Suppressor macrophage treated with lipopolysaccharide for 1 hour (primary cell): ENCODE measurements around the gene LIMS2.

Experiments
- DNase-seq, 3 donors: peaks; one replicate each; pipeline ENCODE4 v3.0.0-alpha.2; 2020 to 2022

LIMS2 gene

GRCh38 chr2:127673291-127674069, 1.9 kb downstream of the LIMS2 start:
- peak in 1 of 3 donors; percentile 43 for DNase-seq

GRCh38 chr2:127672341-127673224, 2.7 kb downstream of the LIMS2 start:
- peak in 1 of 3 donors; percentile 63 for DNase-seq

- peak in 1 of 3 donors; percentile 35 for DNase-seq
Measured at GRCh38 chr2:127671557-127672302, 3.6 kb downstream of the LIMS2 start.

GRCh38 chr2:127670957-127671290, 4.4 kb downstream of the LIMS2 start:
- DNase-seq: no peak

- DNase-seq: no peak
Measured at GRCh38 chr2:127670055-127670956, 5.0 kb downstream of the LIMS2 start.

GRCh38 chr2:127669056-127669455, 6.3 kb downstream of the LIMS2 start:
- DNase-seq: no peak

GRCh38 chr2:127665267-127665893, 9.9 kb downstream of the LIMS2 start:
- DNase-seq: no peak

GRCh38 chr2:127664895-127665225, 10.5 kb downstream of the LIMS2 start:
- no peak for DNase-seq

- peak in 1 of 3 donors; percentile 28 for DNase-seq
Measured at GRCh38 chr2:127664065-127664894, 11.1 kb downstream of the LIMS2 start.

GRCh38 chr2:127663566-127664064, 11.7 kb downstream of the LIMS2 start:
- no peak for DNase-seq

GRCh38 chr2:127662937-127663565, 12.3 kb downstream of the LIMS2 start:
- no peak for DNase-seq

GRCh38 chr2:127661949-127662510, 13.3 kb downstream of the LIMS2 start:
- DNase-seq: no peak

- no peak for DNase-seq
Measured at GRCh38 chr2:127661072-127661649, 14.2 kb downstream of the LIMS2 start.

GRCh38 chr2:127660291-127660578, 15.1 kb downstream of the LIMS2 start:
- DNase-seq: no peak

GRCh38 chr2:127659408-127660290, 15.7 kb downstream of the LIMS2 start:
- no peak for DNase-seq

GRCh38 chr2:127658641-127659407, 16.5 kb downstream of the LIMS2 start:
- no peak for DNase-seq

- DNase-seq: no peak
Measured at GRCh38 chr2:127658146-127658545, 17.2 kb downstream of the LIMS2 start.

GRCh38 chr2:127657232-127657595, 18.1 kb downstream of the LIMS2 start:
- DNase-seq: no peak
